ENCODE data around the gene HOXA5.

Gene HOXA5

GRCh38 chr7:27189295-27189996, 46.0 kb upstream of the HOXA5 start (continued):
- TF ChIP-seq ZNF2 (tag by site-specific recombination; IDR thresholded peaks at IDR 0.05) (peak; percentile 32; the same call in 1 of the 2 replicates), ZNF24 (tag by site-specific recombination; IDR thresholded peaks at IDR 0.05) (no peak), SCRT2 (tag by site-specific recombination; IDR thresholded peaks at IDR 0.05) (peak; percentile 45; the same call in 1 of the 2 replicates), GLIS1 (tag by site-specific recombination; IDR thresholded peaks at IDR 0.05) (no peak), KLF16 (tag by site-specific recombination; IDR thresholded peaks at IDR 0.05) (no peak), KLF17 (tag by site-specific recombination; IDR thresholded peaks at IDR 0.05) (no peak), HOXA7 (CRISPR knock-in tag; IDR thresholded peaks at IDR 0.05; ENCODE audit: borderline replicate concordance) (no peak), ZNF692 (tag by site-specific recombination; IDR thresholded peaks at IDR 0.05) (no peak), ZBTB20 (tag by site-specific recombination; IDR thresholded peaks at IDR 0.05) (no peak), ZNF423 (tag by site-specific recombination; IDR thresholded peaks at IDR 0.05) (peak; percentile 56; the same call in 1 of the 2 replicates), ZSCAN18 (tag by site-specific recombination; IDR thresholded peaks at IDR 0.05) (no peak), WT1 (tag by site-specific recombination; IDR thresholded peaks at IDR 0.05) (peak; percentile 55), ZNF488 (tag by site-specific recombination; IDR thresholded peaks at IDR 0.05) (no peak), ZBTB26 (tag by site-specific recombination; optimal IDR thresholded peaks at IDR 0.05) (peak; percentile 21), ZNF223 (tag by site-specific recombination; IDR thresholded peaks at IDR 0.05) (no peak)

GRCh38 chr7:27188386-27189294, 45.2 kb upstream of the HOXA5 start:
- Histone ChIP-seq H3K4me3 (ENCODE audit: low read depth, low read length) (peak overlapping the region; percentile 46), H3K9me3 (ENCODE audit: control insufficient read depth, insufficient read depth, low read depth, low read length) (no peaks in the 10 kb centered on the region), H3K4me1 (ENCODE audit: control insufficient read depth, insufficient read depth, low read length) (peaks cover 20% of the 10 kb centered on the region), H3K27ac (ENCODE audit: extremely low read depth, low read depth, low read length) (peak overlapping the region; percentile 79; the same call in 1 of the 2 replicates), H3K36me3 (ENCODE audit: control insufficient read depth in 2 of 2, insufficient read depth in 1 of 2, low read length in 2 of 2) (peaks cover 4 to 16% of the 10 kb centered on the region in 2 experiments; a peak in 1 of 3 replicates)
- ChIA-PET CTCF (interaction anchor here (0.6 to 1.2 kb wide), 6 partner anchors 9 to 745 kb away, joined by 3 to 5 read pairs (median 3); no protein-coding TSS in a partner anchor), POLR2A (interaction anchor here (2.3 to 7.6 kb wide), 3 partner anchors 9 to 16 kb away, joined by 8 to 237 read pairs (median 36); partner anchors contain the start of genes HOXA10 and HOXA13)
- TF ChIP-seq EGR2 (tag by site-specific recombination; IDR thresholded peaks at IDR 0.05; ENCODE audit: low read depth) (no peak), TCF7L2 (IDR thresholded peaks at IDR 0.05; ENCODE audit: borderline replicate concordance, low read depth, low read length) (no peak), KLF10 (tag by site-specific recombination; IDR thresholded peaks at IDR 0.05) (0 out of 2 replicates have a peak, but pooled peaks have one; percentile 7), PRDM10 (tag by site-specific recombination; IDR thresholded peaks at IDR 0.05) (peak; percentile 92), ZNF335 (tag by site-specific recombination; conservative IDR thresholded peaks at IDR 0.05) (peak; percentile 41; the same call in 1 of the 2 replicates), BCL11A (tag by site-specific recombination; IDR thresholded peaks at IDR 0.05; ENCODE audit: low read depth) (0 out of 2 replicates have a peak, but pooled peaks have one; percentile 15)
